Erythroblast (primary cell): ENCODE results near the gene ACTR1A.

ENCODE experiments used
- GATA1 ChIP-seq: IDR thresholded peaks from 2 replicates; pipeline ENCODE4 v1.6.1; 2011; ENCODE audit warnings: low read depth, mild to moderate bottlenecking, control low read depth, low read length, moderate library complexity
- POLR2A ChIP-seq: IDR thresholded peaks from 2 replicates; pipeline ENCODE4 v1.6.1; 2011; ENCODE audit warnings: mild to moderate bottlenecking, low read length

GRCh38 chr10:102436312-102436711 is 66.2 kb downstream of the ACTR1A start:
- TF ChIP-seq POLR2A = no peak
- no peak for TF ChIP-seq GATA1
